GM06990 (cell line): ENCODE results near the gene SRGN.

Source experiments
- DNase-seq: peaks from one replicate; pipeline ENCODE4 v3.0.0-alpha.2; 2011; ENCODE audit not compliant: insufficient read length; ENCODE audit errors: extremely low read depth
- H3K27me3 ChIP-seq: replicated peaks from 2 replicates; pipeline ENCODE4 v1.6.0; 2011; ENCODE audit warnings: low read length; ENCODE audit not compliant: control insufficient read depth, insufficient read depth
- H3K36me3 ChIP-seq: 2 replicates; pipeline ENCODE4 v1.5.1; 2011; ENCODE audit warnings: low read length; ENCODE audit not compliant: control insufficient read depth, insufficient read depth
- H3K4me3 ChIP-seq: replicated peaks from 2 replicates; pipeline ENCODE4 v1.5.1; 2011; ENCODE audit warnings: low read depth, mild to moderate bottlenecking, control low read depth, low read length
- TF ChIP-seq, protein P1 (sequence below): IDR thresholded peaks from 2 replicates; pipeline ENCODE4 v1.5.1; 2011; ENCODE audit warnings: low read length, control low read depth, mild to moderate bottlenecking, inconsistent platforms; ENCODE audit not compliant: insufficient read depth, poor library complexity, severe bottlenecking

Gene SRGN

DNA sequence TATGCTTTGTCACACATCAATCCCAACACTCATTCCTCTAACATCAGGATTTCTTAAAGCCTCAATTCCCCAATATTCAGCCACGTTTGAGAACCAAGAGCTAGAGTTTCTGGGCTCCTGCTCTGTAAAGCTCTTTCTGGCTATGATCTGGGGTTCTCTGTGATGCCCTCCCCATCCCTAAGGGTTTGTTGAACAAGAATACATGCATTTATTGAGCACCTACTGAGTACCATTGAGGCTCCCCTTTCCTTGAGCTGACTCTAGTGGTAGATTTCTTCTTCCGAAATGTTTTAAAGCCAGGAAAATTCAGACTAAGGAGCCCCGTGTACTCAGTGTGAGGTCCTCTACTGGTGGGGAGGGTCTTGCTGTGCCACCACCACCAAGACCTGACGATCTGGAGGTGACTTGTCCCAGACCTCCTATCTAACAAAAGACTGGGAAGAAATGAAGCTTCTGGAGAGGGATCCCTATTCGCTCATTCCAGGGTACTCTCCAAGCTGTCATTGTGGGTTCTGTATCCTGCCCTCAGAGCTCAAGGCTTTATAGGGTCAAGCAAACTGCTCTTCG is 23.1 kb upstream of the SRGN start:
- TF ChIP-seq, protein P1, sequence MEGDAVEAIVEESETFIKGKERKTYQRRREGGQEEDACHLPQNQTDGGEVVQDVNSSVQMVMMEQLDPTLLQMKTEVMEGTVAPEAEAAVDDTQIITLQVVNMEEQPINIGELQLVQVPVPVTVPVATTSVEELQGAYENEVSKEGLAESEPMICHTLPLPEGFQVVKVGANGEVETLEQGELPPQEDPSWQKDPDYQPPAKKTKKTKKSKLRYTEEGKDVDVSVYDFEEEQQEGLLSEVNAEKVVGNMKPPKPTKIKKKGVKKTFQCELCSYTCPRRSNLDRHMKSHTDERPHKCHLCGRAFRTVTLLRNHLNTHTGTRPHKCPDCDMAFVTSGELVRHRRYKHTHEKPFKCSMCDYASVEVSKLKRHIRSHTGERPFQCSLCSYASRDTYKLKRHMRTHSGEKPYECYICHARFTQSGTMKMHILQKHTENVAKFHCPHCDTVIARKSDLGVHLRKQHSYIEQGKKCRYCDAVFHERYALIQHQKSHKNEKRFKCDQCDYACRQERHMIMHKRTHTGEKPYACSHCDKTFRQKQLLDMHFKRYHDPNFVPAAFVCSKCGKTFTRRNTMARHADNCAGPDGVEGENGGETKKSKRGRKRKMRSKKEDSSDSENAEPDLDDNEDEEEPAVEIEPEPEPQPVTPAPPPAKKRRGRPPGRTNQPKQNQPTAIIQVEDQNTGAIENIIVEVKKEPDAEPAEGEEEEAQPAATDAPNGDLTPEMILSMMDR, result no peak
- H3K36me3 ChIP-seq, result no peaks in the 10 kb centered on the region
- DNase-seq, result no peak
- H3K4me3 ChIP-seq, result no peak overlapping the region
- no peaks in the 10 kb centered on the region for H3K27me3 ChIP-seq

DNA sequence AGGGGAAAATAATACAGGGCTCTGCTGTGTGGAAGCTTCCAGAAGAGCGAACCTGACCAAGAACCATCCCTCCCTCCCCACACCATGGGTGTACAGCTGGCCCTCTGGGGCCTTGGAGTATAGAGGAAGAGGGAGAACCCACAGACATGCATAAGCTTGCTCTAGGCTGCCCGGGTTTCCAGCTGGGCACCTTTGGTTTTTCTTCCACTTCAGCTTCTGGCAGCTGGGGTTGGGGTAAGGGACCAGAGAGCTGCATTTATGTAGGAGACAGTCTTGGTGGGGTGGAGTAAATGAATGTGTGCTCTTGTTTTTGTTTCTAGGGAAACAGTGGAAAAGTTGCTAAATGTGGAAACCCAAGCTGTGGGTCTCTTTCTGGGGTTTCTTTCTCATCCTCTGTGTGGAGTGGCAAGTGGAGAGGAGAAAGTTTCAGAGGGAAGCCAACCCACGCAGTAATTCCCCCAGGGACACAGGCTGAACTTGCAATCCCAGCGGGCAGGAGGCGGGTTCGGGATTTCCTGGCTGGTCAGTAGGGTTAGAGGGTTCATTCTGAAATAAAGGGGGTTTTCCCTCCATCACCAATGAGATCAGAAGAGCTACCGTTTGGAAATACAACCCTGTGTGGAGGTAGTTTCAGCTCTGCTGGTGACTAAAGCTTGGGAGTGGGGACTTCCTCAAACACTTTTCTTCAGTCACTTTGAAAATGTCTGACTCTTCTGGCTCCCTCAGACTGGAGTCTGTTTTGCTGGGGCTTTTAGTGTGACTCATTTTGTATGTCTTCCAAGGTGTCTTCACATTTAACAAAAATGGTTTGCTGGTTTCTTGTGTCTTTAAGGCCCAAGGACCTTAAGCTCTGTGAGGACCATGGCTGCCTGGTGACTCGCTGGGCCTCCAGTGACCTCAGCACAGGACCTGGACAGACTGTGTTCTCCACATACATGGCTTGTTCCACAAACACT is 22.2 kb upstream of the SRGN start:
- Histone ChIP-seq H3K4me3 (no peak overlapping the region), H3K36me3 (no peaks in the 10 kb centered on the region), H3K27me3 (no peaks in the 10 kb centered on the region)
- TF ChIP-seq, protein P1, result no peak
- peak; percentile 73 for DNase-seq

DNA sequence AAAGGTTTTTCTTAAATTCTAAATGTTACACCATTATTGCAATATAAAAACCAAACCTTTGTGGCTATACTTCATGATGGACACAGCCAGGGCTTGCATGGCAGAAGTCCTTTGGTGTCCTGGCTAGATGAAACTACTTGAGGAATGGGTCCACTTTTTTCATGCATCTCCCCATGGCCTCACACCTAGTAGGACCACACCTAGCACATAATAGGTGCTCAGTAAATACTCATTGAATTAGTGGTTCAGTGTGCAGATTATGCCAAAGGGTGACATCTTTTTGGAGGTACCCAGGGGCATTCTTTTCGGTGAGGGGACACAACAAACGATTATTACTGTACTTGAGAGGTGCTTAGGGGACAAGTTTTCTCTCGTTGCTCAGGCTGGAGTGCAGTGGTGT is 20.7 kb upstream of the SRGN start:
- TF ChIP-seq, protein P1, result no peak
- Histone ChIP-seq H3K4me3 (no peak overlapping the region), H3K36me3 (no peaks in the 10 kb centered on the region), H3K27me3 (no peaks in the 10 kb centered on the region)
- DNase-seq, result no peak

DNA sequence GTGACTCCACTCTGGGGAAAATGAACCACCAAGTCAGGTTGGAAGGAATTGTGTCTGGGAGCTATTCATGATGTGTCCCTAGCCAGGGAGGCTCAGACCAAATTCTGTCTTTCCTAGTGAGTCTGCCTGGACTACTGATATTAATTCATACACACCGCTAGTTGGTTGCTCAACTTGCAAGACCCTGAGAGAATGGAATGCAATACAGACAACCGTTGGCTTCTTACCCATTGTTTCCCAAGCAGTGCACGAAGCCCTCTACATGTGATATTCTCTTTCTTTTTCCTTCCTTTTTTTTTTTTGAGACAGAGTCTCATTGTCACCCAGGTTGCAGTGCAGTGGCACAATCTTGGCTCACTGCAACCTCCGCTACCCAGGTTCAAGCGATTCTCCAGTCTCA is 19.4 kb upstream of the SRGN start:
- DNase-seq, result no peak
- H3K36me3 ChIP-seq, result no peaks in the 10 kb centered on the region
- H3K27me3 ChIP-seq, result no peaks in the 10 kb centered on the region
- TF ChIP-seq, protein P1, result no peak
- H3K4me3 ChIP-seq, result no peak overlapping the region

DNA sequence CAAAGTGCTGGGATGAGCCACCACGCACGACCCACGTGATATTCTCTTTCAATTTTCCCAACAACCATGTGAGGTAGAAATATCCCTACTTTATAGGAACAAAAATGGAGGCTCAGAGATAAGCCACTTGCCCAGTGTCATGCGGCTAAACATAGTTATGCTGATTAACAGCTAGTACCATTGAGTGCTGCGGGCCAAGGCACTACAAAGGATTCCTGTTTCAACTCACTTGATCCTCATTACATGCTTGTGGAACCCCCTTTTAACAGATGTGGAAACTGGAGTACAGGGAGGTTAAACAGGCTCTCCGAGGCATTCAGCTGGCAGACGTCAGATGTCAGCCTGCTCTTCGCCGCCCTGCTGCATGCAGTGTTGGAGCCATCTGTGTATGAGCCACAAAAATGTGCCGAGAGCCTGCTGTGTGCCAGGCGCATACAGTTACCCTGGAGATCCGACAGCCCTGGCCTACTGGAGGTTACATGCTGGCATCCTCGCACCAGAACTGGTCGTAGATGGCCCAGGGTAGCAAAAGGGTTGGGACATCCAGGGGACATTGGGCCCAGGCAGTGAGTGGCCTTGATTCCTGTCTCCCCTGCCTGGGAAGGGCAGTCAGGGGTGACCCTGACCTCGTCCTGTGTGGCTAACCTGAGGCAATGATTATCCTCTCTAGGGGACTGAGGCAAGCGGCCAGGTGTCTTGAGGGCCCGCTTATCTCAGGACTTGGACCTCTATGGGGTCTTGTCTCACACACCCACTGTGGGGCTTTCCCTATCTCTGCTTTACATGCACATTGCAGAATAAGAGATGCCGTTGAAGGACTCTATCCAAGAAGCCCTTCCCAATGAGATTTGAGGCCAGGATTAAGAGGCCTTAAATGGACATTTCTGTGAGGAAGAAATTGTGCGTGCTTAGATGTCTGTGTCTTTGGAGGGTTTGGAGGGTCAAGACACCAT is 18.5 kb upstream of the SRGN start:
- DNase-seq, result no peak
- Histone ChIP-seq H3K27me3 (no peaks in the 10 kb centered on the region), H3K4me3 (no peak overlapping the region), H3K36me3 (no peaks in the 10 kb centered on the region)
- TF ChIP-seq, protein P1, result no peak
